ENCODE measurements around the gene PEA15.

GRCh38 chr1:160186246-160186645 lies 18.9 kb upstream of the PEA15 start:
- TF ChIP-seq CTCF (IDR thresholded peaks at IDR 0.05) (no peak), POLR2A (IDR thresholded peaks at IDR 0.05) (no peak)

All from prostate gland (tissue), 2 donors.